HTERT RPE-1 (cell line): ENCODE results near the gene TBC1D32.
"Not testable (repeated sequence)": the region's sequence is repeated elsewhere in the genome, so short reads cannot be mapped to it uniquely, and the experiment has no call there.

Source experiments
- in situ Hi-C: fragments of 300-500 bp; cut with MboI; formaldehyde crosslinking; loops from 4 replicates; pipeline ENCODE4 v1.14.3; 2020; ENCODE audit warnings: low sequenced_read_pairs

The TBC1D32 gene

GRCh38 chr6:121321282-121321681, 13.0 kb downstream of the TBC1D32 start:
- in situ Hi-C loops: no loop called here

GRCh38 chr6:121319603-121320002, 14.7 kb downstream of the TBC1D32 start:
- in situ Hi-C loops: no loop called here

- in situ Hi-C loops: no loop called here
Measured at GRCh38 chr6:121319112-121319553, 15.1 kb downstream of the TBC1D32 start.

GRCh38 chr6:121314381-121315112, 19.7 kb downstream of the TBC1D32 start:
- in situ Hi-C loops: no loop called here

- in situ Hi-C loops: not testable (repeated sequence)
Measured at GRCh38 chr6:121311814-121312213, 22.5 kb downstream of the TBC1D32 start.

- in situ Hi-C loops: no loop called here
Measured at GRCh38 chr6:121310495-121310894, 23.8 kb downstream of the TBC1D32 start.

GRCh38 chr6:121309768-121310469, 24.4 kb downstream of the TBC1D32 start:
- in situ Hi-C loops: no loop called here

GRCh38 chr6:121305957-121306607, 28.2 kb downstream of the TBC1D32 start:
- in situ Hi-C loops: no loop called here

GRCh38 chr6:121302882-121303281, 31.4 kb downstream of the TBC1D32 start:
- in situ Hi-C loops: no loop called here

- in situ Hi-C loops: not testable (repeated sequence)
Measured at GRCh38 chr6:121301156-121301555, 33.1 kb downstream of the TBC1D32 start.

GRCh38 chr6:121297694-121298093, 36.6 kb downstream of the TBC1D32 start:
- in situ Hi-C loops: no loop called here

GRCh38 chr6:121285041-121285440, 49.2 kb downstream of the TBC1D32 start:
- in situ Hi-C loops: no loop called here

- in situ Hi-C loops: no loop called here
Measured at GRCh38 chr6:121274666-121275295, 59.5 kb downstream of the TBC1D32 start.

- in situ Hi-C loops: no loop called here
Measured at GRCh38 chr6:121263742-121264141, 70.5 kb downstream of the TBC1D32 start.

GRCh38 chr6:121260651-121261102, 73.6 kb downstream of the TBC1D32 start:
- in situ Hi-C loops: no loop called here

- in situ Hi-C loops: no loop called here
Measured at GRCh38 chr6:121247386-121247785, 86.9 kb downstream of the TBC1D32 start.

- in situ Hi-C loops: no loop called here
Measured at GRCh38 chr6:121242386-121242785, 91.9 kb downstream of the TBC1D32 start.

- in situ Hi-C loops: no loop called here
Measured at GRCh38 chr6:121237859-121238258, 96.4 kb downstream of the TBC1D32 start.

GRCh38 chr6:121236984-121237383, 97.3 kb downstream of the TBC1D32 start:
- in situ Hi-C loops: no loop called here

- in situ Hi-C loops: no loop called here
Measured at GRCh38 chr6:121235386-121235785, 98.9 kb downstream of the TBC1D32 start.

GRCh38 chr6:121223930-121224329, 110.3 kb downstream of the TBC1D32 start:
- in situ Hi-C loops: no loop called here
